ENCODE results near the gene OR4D9. TPM values are rescaled to one million over a fixed set of nuclear protein-coding genes. Genes with fewer than 3 reads are reported as not detected.

OR4D9 gene
- total RNA-seq, 1 donor from 2014 or later = not detected

DNA sequence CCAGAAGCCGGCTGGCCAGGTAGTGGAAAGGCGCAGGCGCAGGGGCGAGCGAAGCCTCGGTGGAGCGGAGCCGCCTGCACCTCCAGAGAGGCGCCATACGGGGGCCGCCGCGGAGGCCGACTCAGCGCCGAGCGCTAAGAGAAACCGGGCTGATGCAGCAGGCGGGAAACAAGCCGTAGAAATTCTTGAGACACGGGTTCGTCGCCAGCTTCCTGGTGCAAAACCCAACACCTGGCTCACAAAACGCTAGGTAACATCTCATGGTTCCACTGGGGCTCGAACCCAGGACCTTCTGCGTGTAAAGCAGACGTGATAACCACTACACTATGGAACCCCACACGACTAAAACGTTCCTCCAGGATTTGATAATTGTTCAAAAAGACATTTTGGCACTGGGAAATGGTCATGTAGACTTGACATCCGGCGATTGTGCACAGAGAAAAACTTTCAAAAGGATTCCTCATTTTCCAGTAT is 39.1 kb downstream of the OR4D9 start:
- peak; percentile 92 for DNase-seq (ENCODE audit: extremely low read depth, low read depth, low spot score)

DNA sequence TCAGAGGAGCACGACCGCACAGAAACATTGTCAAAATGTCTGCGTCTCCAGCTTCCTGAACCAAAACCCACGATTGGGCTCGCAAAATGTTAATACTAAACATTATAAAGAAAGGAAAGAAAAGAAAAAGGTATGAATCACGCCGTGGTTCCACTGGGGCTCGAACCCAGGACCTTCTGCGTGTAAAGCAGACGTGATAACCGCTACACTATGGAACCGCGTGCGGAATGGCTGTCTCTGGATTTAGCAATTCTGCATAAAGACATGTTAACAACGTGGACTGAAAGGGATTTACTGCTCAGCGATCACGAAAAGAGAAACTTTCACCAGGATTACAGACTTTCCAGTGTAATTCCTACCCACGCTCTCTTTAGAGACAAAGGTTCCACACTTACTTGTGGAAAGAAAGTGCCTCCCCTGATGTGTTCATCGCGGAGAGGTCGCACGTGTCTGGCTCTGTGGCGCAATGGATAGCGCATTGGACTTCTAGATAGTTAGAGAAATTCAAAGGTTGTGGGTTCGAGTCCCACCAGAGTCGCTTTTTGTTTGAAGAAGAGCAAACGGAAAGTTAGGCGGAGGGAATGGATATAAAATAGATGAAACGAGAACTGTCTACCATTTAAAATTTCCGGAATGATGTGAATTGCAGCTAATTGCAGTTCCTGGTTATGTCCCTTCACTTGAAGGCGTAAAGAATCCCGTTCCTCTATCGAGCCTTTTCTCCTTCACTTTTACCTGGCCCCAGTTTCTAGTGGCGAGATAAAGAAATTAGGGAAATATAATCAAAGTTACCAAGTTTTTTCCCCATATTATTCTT is 39.7 kb downstream of the OR4D9 start:
- peak; percentile 91 for DNase-seq (ENCODE audit: extremely low read depth, low read depth, low spot score)

DNA sequence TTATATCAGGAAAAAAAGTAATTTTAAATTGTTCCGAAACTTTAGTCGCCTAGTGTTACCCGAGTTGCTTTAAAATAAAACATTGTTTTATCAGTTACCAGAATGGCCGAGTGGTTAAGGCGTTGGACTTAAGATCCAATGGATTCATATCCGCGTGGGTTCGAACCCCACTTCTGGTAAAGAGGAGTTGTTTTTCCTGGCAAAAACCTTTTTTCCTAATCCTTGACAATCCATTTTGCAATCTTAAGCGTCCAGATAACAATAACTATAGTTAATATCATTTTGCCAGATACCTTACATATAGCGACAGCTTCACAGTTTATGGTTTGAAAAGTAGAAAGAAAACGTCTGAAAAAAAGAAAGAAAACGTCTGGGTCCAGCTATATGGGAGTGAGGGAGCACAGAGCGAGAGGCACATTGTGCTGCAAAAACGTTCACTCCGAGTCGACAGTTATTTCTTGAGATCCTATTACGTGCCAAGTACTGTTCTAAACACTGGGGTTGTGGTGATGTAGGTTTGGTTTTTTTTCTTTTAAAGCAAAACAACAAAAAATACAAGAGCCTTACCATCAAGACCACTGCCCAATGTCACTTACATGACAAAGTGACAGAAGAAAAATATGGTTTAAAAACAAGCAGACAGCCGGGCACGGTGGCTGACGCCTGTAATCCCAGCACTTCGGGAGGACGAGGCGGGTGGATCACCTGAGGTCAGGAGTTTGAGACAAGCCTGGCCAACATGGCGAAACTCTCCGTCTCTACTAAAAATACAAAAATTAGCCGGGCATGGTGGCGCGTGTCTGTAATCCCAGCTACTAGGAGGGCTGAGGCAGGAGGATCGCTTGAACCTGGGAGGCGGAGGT is 40.6 kb downstream of the OR4D9 start:
- peak; percentile 84 for DNase-seq (ENCODE audit: extremely low read depth, low read depth, low spot score)

DNA sequence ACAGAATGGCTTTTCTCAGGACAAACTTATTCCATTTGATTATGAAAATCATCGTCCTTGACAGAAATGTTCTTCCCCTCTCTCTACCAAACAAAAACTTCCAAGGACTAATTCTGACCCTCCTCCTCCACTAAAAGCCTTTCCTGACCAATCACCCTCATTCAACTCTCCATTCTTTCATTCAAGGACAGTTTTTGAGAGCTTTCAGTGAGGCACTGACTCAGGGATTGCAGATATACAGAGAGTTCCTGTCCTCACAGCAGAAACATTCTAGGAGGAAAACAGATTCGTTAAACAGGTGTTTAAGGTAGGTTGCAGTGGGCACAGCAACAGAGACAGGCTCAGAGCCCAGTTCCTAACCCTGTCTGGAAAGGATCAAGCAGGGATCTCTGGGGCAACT is 41.5 kb downstream of the OR4D9 start:
- no peak for DNase-seq (ENCODE audit: extremely low read depth, low read depth, low spot score)

DNA sequence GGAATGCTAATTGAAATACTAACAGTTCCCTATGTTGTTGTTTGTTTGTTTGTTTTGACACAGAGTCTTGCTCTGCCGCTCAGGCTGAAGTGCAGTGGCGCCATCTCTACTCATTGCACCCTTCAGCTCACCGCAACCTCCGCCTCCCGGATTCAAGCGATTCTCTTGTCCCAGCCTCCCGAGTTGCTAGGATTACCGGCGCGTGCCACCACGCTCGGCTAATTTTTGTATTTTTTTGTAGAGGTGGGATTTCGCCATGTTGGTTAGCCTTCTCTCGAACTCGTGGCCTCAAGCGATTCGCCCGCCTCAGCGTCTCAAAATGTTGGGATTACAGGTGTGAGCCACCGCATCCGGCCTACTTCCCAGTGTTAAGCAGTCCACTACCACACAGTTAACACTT is 42.0 kb downstream of the OR4D9 start:
- DNase-seq (ENCODE audit: extremely low read depth, low read depth, low spot score) = no peak

DNA sequence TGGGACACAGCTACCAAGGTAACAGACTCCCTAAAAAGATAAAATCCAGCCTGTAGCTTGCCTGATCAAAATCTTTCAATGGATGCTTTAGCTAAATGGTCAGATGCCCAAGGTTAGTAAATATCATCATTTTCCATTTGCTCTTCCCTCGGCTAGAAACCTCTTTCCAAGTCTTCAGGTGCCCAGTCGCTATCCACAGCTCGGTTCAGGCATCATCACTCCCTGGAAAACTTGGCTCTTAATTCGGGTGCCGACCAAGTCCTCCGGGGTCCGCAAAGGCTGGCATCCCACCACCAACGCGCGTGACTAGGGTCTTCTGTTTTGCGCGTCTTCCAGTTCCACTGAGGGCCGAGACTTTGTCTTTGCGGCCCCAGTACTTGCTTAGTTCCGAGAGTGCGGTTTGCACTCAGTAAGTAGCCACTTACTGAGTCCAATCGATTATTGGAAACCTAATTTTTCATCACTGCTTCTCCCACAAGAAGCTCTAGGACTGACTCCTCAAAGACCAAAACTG is 44.3 kb downstream of the OR4D9 start:
- DNase-seq (ENCODE audit: extremely low read depth, low read depth, low spot score) = no peak

DNA sequence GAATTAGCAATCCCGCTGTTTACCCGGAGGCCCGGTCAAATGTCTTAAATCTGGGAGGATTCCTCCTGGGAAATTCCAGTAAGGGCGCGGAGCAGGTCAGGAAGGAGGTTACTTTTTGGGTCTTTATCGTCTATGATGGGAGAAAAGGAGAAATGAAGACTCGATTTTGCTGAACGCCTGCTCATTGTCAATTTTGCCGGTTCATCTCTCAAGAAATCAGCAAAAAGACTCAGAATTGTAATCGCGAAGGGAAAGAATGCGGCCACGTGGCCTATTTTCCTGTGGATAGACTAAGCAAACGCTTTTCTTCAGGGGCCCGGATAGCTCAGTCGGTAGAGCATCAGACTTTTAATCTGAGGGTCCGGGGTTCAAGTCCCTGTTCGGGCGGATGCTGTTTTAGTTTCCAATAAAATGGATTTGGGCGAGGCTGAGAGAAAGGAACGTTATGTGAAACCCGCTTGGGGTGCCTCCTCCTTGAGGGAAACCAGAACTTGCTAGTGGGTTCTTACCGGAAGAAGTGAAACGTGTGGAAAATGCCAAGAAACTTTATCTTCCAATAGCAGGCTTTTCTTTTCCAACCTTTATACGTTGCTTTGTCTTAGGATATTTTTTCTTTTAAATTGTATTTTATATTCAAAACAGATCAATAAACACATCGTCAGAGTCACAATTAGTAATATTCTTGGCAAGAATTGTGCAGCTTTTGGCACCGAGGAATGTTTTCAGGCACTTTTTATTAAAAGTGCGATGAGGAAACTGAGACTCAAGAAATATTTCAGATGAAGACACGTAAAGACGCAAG is 45.0 kb downstream of the OR4D9 start:
- DNase-seq (ENCODE audit: extremely low read depth, low read depth, low spot score) = no peak

DNA sequence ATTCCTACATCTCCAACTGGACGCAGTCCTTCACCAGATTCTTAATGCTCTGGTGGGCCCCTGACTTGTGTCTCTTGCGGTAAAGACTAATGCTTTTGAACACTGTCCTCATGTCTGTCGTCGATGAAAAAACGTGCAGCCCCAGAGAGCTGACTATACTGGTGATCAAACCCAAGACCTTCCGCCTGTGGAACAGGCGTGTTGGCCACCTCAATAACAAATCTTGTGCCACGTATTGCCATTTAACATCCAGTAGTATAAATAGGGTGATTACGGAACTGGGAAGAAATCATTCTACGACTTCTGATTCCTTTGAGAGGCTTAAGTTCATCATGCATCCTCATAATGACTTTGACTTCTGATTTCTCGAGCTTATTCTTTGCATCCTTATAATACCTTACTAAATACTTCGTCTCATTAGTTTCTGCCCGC is 45.6 kb downstream of the OR4D9 start:
- DNase-seq (ENCODE audit: extremely low read depth, low read depth, low spot score) = no peak

DNA sequence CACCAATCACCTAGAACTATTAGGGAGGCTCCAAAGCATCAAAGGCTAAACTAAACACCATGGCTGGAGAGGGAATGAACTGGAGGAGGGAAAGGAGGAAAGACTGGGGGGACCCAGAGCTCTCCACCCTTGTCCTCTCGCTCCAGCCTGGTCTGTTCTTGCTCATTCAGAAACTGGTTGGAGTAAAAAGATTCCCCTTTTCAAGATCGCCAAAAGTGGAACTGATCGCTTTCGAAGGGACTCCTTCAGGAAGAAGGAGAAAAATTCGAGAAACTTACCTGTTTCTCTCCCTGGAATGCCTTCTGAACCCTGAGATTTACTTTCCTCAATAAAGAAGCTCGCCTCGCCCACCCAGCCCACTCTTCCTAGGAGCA is 46.9 kb downstream of the OR4D9 start:
- no peak for DNase-seq (ENCODE audit: extremely low read depth, low read depth, low spot score)

DNA sequence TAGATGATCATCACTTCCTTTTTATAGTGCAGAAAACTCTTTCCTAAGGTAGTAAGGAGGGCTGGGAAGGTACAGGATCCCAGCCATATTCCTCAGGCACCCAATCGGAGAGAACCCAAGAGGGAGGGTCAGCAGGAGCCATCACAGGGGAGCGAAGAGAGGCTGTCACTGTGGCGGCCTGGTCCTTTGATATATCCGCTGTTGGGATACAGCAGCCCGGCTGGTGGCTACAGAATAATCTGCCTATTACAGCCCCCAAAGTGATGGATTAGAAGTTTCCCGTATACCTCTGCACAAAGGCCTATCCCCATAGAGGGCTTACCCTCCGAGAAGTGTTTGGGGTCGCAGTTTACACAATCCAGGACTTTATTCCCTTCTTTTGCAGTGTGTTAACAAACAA is 48.5 kb downstream of the OR4D9 start:
- no peak for DNase-seq (ENCODE audit: extremely low read depth, low read depth, low spot score)

DNA sequence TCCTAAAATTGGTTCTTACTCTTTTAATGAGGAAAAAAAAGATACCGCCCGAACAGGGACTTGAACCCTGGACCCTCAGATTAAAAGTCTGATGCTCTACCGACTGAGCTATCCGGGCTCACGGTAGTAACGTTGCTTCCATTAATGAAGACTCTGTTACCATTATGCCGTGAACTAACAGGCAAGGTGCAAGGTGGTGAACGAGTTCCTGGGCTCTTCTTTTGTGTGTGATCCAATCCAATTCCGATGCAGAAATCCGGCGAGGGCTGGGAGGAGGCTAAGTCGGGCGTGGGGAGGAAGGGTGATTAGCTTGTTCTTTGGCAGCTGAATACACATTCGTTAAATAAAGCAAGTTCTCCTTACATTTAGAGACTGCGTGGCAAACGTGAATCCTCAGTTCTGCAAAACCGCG is 49.0 kb downstream of the OR4D9 start:
- DNase-seq (ENCODE audit: extremely low read depth, low read depth, low spot score) = no peak

DNA sequence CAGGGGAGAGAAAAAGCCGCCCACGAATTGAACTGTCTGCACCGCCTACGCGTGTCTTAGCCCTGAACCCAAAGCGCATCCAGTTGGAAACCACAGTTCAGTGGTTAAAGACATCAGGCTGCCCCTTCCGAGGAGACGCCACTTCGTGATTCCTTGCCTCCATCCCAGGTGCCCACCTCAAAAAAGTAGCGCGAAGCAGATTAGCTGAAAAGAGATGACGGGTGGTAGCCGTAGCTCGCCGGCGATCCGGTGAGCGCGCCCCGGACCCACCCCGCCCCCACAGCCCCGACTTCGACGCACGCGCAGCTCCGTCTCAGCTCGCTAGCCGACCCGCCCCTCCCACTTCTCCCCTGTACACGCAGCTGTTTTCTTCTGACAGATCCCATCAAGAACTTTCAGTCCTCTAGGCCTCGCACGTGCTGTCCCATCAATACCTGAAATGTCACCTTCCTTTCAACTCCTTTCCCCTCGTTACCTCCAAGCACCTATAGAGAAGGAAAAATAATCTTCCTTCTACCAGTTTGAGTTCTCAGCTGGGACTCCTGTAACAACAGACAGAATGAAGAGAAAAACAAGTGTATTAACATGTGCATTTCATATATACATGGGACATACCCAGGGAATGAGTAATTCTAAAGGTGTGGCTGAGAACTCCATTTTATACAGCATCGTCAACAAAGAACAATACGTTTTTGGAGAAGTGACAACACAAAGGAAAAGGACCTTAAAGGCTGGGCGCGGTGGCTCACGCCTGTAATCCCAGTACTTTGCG is 49.5 kb downstream of the OR4D9 start:
- no peak for DNase-seq (ENCODE audit: extremely low read depth, low read depth, low spot score)

DNA sequence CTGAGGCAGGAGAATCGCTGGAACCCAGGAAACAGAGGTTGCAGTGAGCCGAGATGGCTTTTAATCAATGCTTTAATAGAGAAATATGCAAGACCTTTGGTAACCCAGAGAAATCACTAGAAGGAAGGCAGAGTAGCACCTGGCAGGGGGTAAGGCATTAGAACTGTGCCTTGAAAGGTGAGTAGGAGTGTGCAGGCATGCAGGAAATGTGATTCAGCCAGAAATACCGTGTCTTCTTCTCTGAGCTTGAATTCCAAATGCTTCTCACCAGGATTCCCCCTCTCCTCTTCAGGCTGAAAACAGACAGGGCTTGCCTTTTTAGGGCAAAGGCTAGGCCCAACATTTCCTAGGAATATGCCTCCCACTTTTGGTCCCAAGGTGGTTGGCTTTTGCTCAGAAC is 51.0 kb downstream of the OR4D9 start:
- no peak for DNase-seq (ENCODE audit: extremely low read depth, low read depth, low spot score)

Other genes with a start within 250 kb of the OR4D9 start
- not detected in 2 replicates for gene OR5AN1, start 152.6 kb upstream of the OR4D9 start, total RNA-seq
- not detected in 2 replicates for gene OR5A2, start 85.1 kb upstream of the OR4D9 start, total RNA-seq
- gene OR5A1, start 75.1 kb upstream of the OR4D9 start, total RNA-seq = not detected in 2 replicates
- gene OR4D6, start 54.6 kb upstream of the OR4D9 start, total RNA-seq = not detected in 2 replicates
- gene OR4D10, start 38.2 kb upstream of the OR4D9 start, total RNA-seq = not detected in 2 replicates
- not detected in 2 replicates for gene OR4D11, start 8.0 kb upstream of the OR4D9 start, total RNA-seq
- 26.7 and 33.3 TPM in 2 replicates for gene OSBP, start 104.2 kb downstream of the OR4D9 start, total RNA-seq
- gene PATL1, start 157.5 kb downstream of the OR4D9 start, total RNA-seq = 16.2 and 30.7 TPM in 2 replicates
- gene OR10V1, start 202.3 kb downstream of the OR4D9 start, total RNA-seq = not detected in 2 replicates
- 70.9 and 77.0 TPM in 2 replicates for gene STX3, start 243.8 kb downstream of the OR4D9 start, total RNA-seq